GM18873 (cell line): ENCODE results near the gene PIKFYVE.
"Not testable (repeated sequence)": the region's sequence is repeated elsewhere in the genome, so short reads cannot be mapped to it uniquely, and the experiment has no call there.

ENCODE experiments used
- ATAC-seq: cut with Tn5 transposase; IDR thresholded peaks from one replicate; pipeline ENCODE4 v1.9.1; 2021; ENCODE audit warnings: mild to moderate bottlenecking, moderate library complexity, moderate number of reproducible peaks; ENCODE audit not compliant: unreplicated experiment, low FRiP score

The PIKFYVE gene

GRCh38 chr2:208356846-208357574 lies 91.0 kb downstream of the PIKFYVE start:
- ATAC-seq, result no peak

- ATAC-seq, result no peak
Observed at GRCh38 chr2:208358758-208359631, 92.9 kb downstream of the PIKFYVE start.

- ATAC-seq, result no peak
Observed at GRCh38 chr2:208359632-208359986, 93.6 kb downstream of the PIKFYVE start.

GRCh38 chr2:208360259-208361076 lies 94.4 kb downstream of the PIKFYVE start:
- ATAC-seq, result no peak

- no peak for ATAC-seq
Observed at GRCh38 chr2:208361077-208361441, 95.0 kb downstream of the PIKFYVE start.

GRCh38 chr2:208363485-208363884 lies 97.4 kb downstream of the PIKFYVE start:
- peak; percentile 56 for ATAC-seq

- ATAC-seq, result peak; percentile 68
Observed at GRCh38 chr2:208366215-208367127, 100.4 kb downstream of the PIKFYVE start.

- no peak for ATAC-seq
Observed at GRCh38 chr2:208369091-208369490, 103.0 kb downstream of the PIKFYVE start.

- no peak for ATAC-seq
Observed at GRCh38 chr2:208370881-208371633, 105.0 kb downstream of the PIKFYVE start.

GRCh38 chr2:208371634-208371935 lies 105.5 kb downstream of the PIKFYVE start:
- ATAC-seq, result no peak

GRCh38 chr2:208373460-208374089 lies 107.5 kb downstream of the PIKFYVE start:
- no peak for ATAC-seq

GRCh38 chr2:208375491-208376068 lies 109.5 kb downstream of the PIKFYVE start:
- ATAC-seq, result no peak

GRCh38 chr2:208377344-208377860 lies 111.3 kb downstream of the PIKFYVE start:
- not testable (repeated sequence) for ATAC-seq

GRCh38 chr2:208379192-208379591 lies 113.1 kb downstream of the PIKFYVE start:
- ATAC-seq, result no peak

- ATAC-seq, result no peak
Observed at GRCh38 chr2:208384637-208385036, 118.6 kb downstream of the PIKFYVE start.

- ATAC-seq, result no peak
Observed at GRCh38 chr2:208386541-208386940, 120.5 kb downstream of the PIKFYVE start.

- no peak for ATAC-seq
Observed at GRCh38 chr2:208389940-208390339, 123.9 kb downstream of the PIKFYVE start.

- ATAC-seq, result no peak
Observed at GRCh38 chr2:208392300-208392699, 126.2 kb downstream of the PIKFYVE start.
